Right ventricle myocardium superior (tissue), 1 donor: ENCODE measurements around the gene CALHM6. TPM values are rescaled to one million over a fixed set of nuclear protein-coding genes. Genes with fewer than 3 reads are reported as not detected.
A peak's percentile ranks its signal among the peaks of the same experiment; 100 is the strongest.

Experiments used
- ATAC-seq: fragments of 200-7000 bp; cut with Tn5 transposase; one replicate; pipeline ENCODE4 v1.9.1; 2020; ENCODE audit warnings: mild to moderate bottlenecking; ENCODE audit not compliant: poor library complexity
- DNase-seq: peaks from one replicate; pipeline ENCODE4 v3.0.0-alpha.2; 2020
- intact Hi-C: fragments of 100-400 bp; cut with DNase I; formaldehyde crosslinking; loops from one replicate; pipeline ENCODE4 v1.11.2; 2022
- total RNA-seq: library from RNA; stranded (reverse); fragmentation: NEBNext Ultra II Directional; extraction: Animal tissue kit (Norgen Biotek cat#: 25700); gene quantifications from one replicate; pipeline ENCODE4 v1.2.1, GENCODE V29; 2021
- donor health status: DM: no; HTN: yes; CAD: no; lungs with severe emphysema.

CALHM6 gene
- total RNA-seq, 1 donor from 2014 or later: 1.4 TPM

GRCh38 chr6:116443105-116443504 is 18.1 kb upstream of the CALHM6 start:
- DNase-seq (no peak), ATAC-seq (no peak)
- intact Hi-C loops: loop anchor here (10.0 kb wide), 1 partner anchor 148 kb away; no protein-coding TSS in a partner anchor

GRCh38 chr6:116444092-116444491 is 17.1 kb upstream of the CALHM6 start:
- intact Hi-C loops: loop anchor here (10.0 kb wide), 1 partner anchor 149 kb away; no protein-coding TSS in a partner anchor
- DNase-seq (no peak), ATAC-seq (peak; percentile 78)

- DNase-seq (no peak), ATAC-seq (no peak)
- intact Hi-C loops: loop anchor here (10.0 kb wide), 1 partner anchor 150 kb away; no protein-coding TSS in a partner anchor
Observed at GRCh38 chr6:116444575-116444974, 16.6 kb upstream of the CALHM6 start.

GRCh38 chr6:116445102-116445501 is 16.1 kb upstream of the CALHM6 start:
- no peak for DNase-seq
- no peak for ATAC-seq
- intact Hi-C loops: loop anchor here (5.0 to 10.0 kb wide), 2 partner anchors 92 to 150 kb away; no protein-coding TSS in a partner anchor

- DNase-seq (no peak), ATAC-seq (no peak)
- intact Hi-C loops: loop anchor here (5.0 to 10.0 kb wide), 2 partner anchors 91 to 152 kb away; no protein-coding TSS in a partner anchor
Observed at GRCh38 chr6:116446399-116446798, 14.8 kb upstream of the CALHM6 start.

GRCh38 chr6:116447052-116447451 is 14.1 kb upstream of the CALHM6 start:
- DNase-seq (no peak), ATAC-seq (no peak)
- intact Hi-C loops: loop anchor here (5.0 to 10.0 kb wide), 2 partner anchors 90 to 152 kb away; no protein-coding TSS in a partner anchor

GRCh38 chr6:116447496-116448011 is 13.6 kb upstream of the CALHM6 start:
- ATAC-seq (peak; percentile 51), DNase-seq (no peak)
- intact Hi-C loops: loop anchor here (5.0 to 10.0 kb wide), 2 partner anchors 90 to 153 kb away; no protein-coding TSS in a partner anchor

- intact Hi-C loops: loop anchor here (5.0 to 10.0 kb wide), 2 partner anchors 88 to 155 kb away; no protein-coding TSS in a partner anchor
- ATAC-seq: no peak
- DNase-seq: no peak
Observed at GRCh38 chr6:116449565-116449964, 11.6 kb upstream of the CALHM6 start.

- no peak for DNase-seq
- intact Hi-C loops: no loop called here
- ATAC-seq: no peak
Observed at GRCh38 chr6:116450185-116450710, 10.9 kb upstream of the CALHM6 start.

- ATAC-seq (peak; percentile 64), DNase-seq (no peak)
- intact Hi-C loops: no loop called here
Observed at GRCh38 chr6:116450769-116451740, 10.1 kb upstream of the CALHM6 start.

- DNase-seq: no peak
- intact Hi-C loops: no loop called here
- no peak for ATAC-seq
Observed at GRCh38 chr6:116451916-116452315, 9.3 kb upstream of the CALHM6 start.

GRCh38 chr6:116452531-116452930 is 8.6 kb upstream of the CALHM6 start:
- DNase-seq (no peak), ATAC-seq (no peak)
- intact Hi-C loops: no loop called here

GRCh38 chr6:116456106-116456505 is 5.1 kb upstream of the CALHM6 start:
- DNase-seq: no peak
- intact Hi-C loops: no loop called here
- no peak for ATAC-seq

GRCh38 chr6:116456927-116457326 is 4.2 kb upstream of the CALHM6 start:
- intact Hi-C loops: no loop called here
- no peak for ATAC-seq
- no peak for DNase-seq

- ATAC-seq: no peak
- DNase-seq: peak; percentile 30
- intact Hi-C loops: no loop called here
Observed at GRCh38 chr6:116458264-116458663, 2.9 kb upstream of the CALHM6 start.

- ATAC-seq: no peak
- intact Hi-C loops: no loop called here
- DNase-seq: no peak
Observed at GRCh38 chr6:116459927-116460326, 1.2 kb upstream of the CALHM6 start.

- intact Hi-C loops: no loop called here
- ATAC-seq: peak; percentile 90
- DNase-seq: peak; percentile 79
Observed at GRCh38 chr6:116461932-116462885, 1.0 kb downstream of the CALHM6 start.

GRCh38 chr6:116463301-116463700 is 2.1 kb downstream of the CALHM6 start:
- intact Hi-C loops: no loop called here
- ATAC-seq: no peak
- no peak for DNase-seq
